Osteoblast (primary cell): ENCODE results near the gene CBLB. TPM values are rescaled to one million over a fixed set of nuclear protein-coding genes. Genes with fewer than 3 reads are reported as not detected.

Source experiments
- DNase-seq: peaks from one replicate; pipeline ENCODE4 v3.0.0; 2011; ENCODE audit warnings: low spot score, mixed read lengths; ENCODE audit not compliant: insufficient read length; ENCODE audit errors: missing footprints
- H2AFZ ChIP-seq: 2 replicates; pipeline ENCODE4 v1.6.0; 2011; ENCODE audit warnings: mild to moderate bottlenecking, low read length
- H3K27ac ChIP-seq: 2 replicates; pipeline ENCODE4 v1.5.1; 2011; ENCODE audit warnings: mild to moderate bottlenecking, low read depth, low read length, moderate library complexity
- H3K27me3 ChIP-seq: 2 replicates; pipeline ENCODE4 v1.6.0; 2012; ENCODE audit warnings: mild to moderate bottlenecking, control low read depth, inconsistent platforms, low read length, moderate library complexity; ENCODE audit not compliant: insufficient read depth
- H3K36me3 ChIP-seq: 2 replicates; pipeline ENCODE4 v1.5.1; 2011; ENCODE audit warnings: mild to moderate bottlenecking, low read length, control low read depth, moderate library complexity; ENCODE audit not compliant: insufficient read depth
- H3K4me1 ChIP-seq: 2 replicates; pipeline ENCODE4 v1.5.1; 2011; ENCODE audit warnings: mild to moderate bottlenecking, low read length, control low read depth, moderate library complexity; ENCODE audit not compliant: insufficient read depth
- H3K4me2 ChIP-seq: 2 replicates; pipeline ENCODE4 v1.6.0; 2011; ENCODE audit warnings: mild to moderate bottlenecking, low read length; ENCODE audit not compliant: insufficient read depth
- H3K4me3 ChIP-seq: fragments of 200-600 bp; sonication (generic); 3 replicates; pipeline ENCODE4 v1.5.1; 2012; ENCODE audit warnings: mild to moderate bottlenecking, low read length, inconsistent platforms; ENCODE audit not compliant: insufficient read depth
- H3K79me2 ChIP-seq: 2 replicates; pipeline ENCODE4 v1.6.0; 2012; ENCODE audit warnings: mild to moderate bottlenecking, low read length, control low read depth, inconsistent platforms; ENCODE audit not compliant: insufficient read depth
- H3K9me3 ChIP-seq: 2 replicates; pipeline ENCODE4 v1.5.1; 2011; ENCODE audit warnings: low read depth, low read length, control low read depth
- H4K20me1 ChIP-seq: 2 replicates; pipeline ENCODE4 v1.6.0; 2012; ENCODE audit warnings: mild to moderate bottlenecking, low read length, control low read depth; ENCODE audit not compliant: insufficient read depth
- CTCF ChIP-seq: IDR thresholded peaks from 2 replicates; pipeline ENCODE4 v1.5.1; 2011; ENCODE audit warnings: mild to moderate bottlenecking, low read depth, low read length, moderate library complexity; ENCODE audit errors: extremely low read depth
- total RNA-seq: library from RNA; depleted of rRNA; stranded (reverse); fragments of >200 nt; gene quantifications from 2 replicates; pipeline ENCODE4 v1.2.3, GENCODE V29; 2012

CBLB gene
- total RNA-seq, 1 donor = 128 TPM

GRCh38 chr3:105912891-105913290 is 44.1 kb upstream of the CBLB start:
- no peaks in the 10 kb centered on the region for H3K27me3 ChIP-seq
- no peak for DNase-seq
- no peak for TF ChIP-seq CTCF
- no peaks in the 10 kb centered on the region for H3K9me3 ChIP-seq
- no peak overlapping the region for H2AFZ ChIP-seq
- no peaks in the 10 kb centered on the region for H3K79me2 ChIP-seq
- no peak overlapping the region for H3K4me3 ChIP-seq
- H3K27ac ChIP-seq = no peak overlapping the region
- no peaks in the 10 kb centered on the region for H3K36me3 ChIP-seq
- no peaks in the 10 kb centered on the region for H4K20me1 ChIP-seq
- no peak overlapping the region for H3K4me2 ChIP-seq
- peaks cover under 1% of the 10 kb centered on the region for H3K4me1 ChIP-seq

GRCh38 chr3:105911496-105911895 is 42.7 kb upstream of the CBLB start:
- no peak for TF ChIP-seq CTCF
- H3K9me3 ChIP-seq = no peaks in the 10 kb centered on the region
- H3K4me2 ChIP-seq = no peak overlapping the region
- H3K27ac ChIP-seq = no peak overlapping the region
- H3K36me3 ChIP-seq = no peaks in the 10 kb centered on the region
- DNase-seq = no peak
- H2AFZ ChIP-seq = no peak overlapping the region
- H3K27me3 ChIP-seq = no peaks in the 10 kb centered on the region
- H3K4me1 ChIP-seq = peaks cover 12% of the 10 kb centered on the region
- H3K4me3 ChIP-seq = no peak overlapping the region
- H4K20me1 ChIP-seq = no peaks in the 10 kb centered on the region
- H3K79me2 ChIP-seq = no peaks in the 10 kb centered on the region

- Histone ChIP-seq H3K4me1 (peaks cover 33% of the 10 kb centered on the region), H3K36me3 (no peaks in the 10 kb centered on the region), H3K4me2 (peak overlapping the region; percentile 8), H3K9me3 (no peaks in the 10 kb centered on the region), H3K27me3 (no peaks in the 10 kb centered on the region), H3K79me2 (no peaks in the 10 kb centered on the region), H4K20me1 (no peaks in the 10 kb centered on the region), H2AFZ (peak overlapping the region; percentile 52), H3K4me3 (no peak overlapping the region), H3K27ac (peak overlapping the region; percentile 99)
- no peak for TF ChIP-seq CTCF
- no peak for DNase-seq
Measured at GRCh38 chr3:105907777-105908176, 39.0 kb upstream of the CBLB start.

- Histone ChIP-seq H3K4me1 (peaks cover 33% of the 10 kb centered on the region), H2AFZ (no peak overlapping the region), H3K79me2 (no peaks in the 10 kb centered on the region), H3K27ac (peak overlapping the region; percentile 99), H3K4me3 (no peak overlapping the region), H3K36me3 (no peaks in the 10 kb centered on the region), H3K27me3 (no peaks in the 10 kb centered on the region), H3K9me3 (no peaks in the 10 kb centered on the region), H3K4me2 (no peak overlapping the region), H4K20me1 (no peaks in the 10 kb centered on the region)
- TF ChIP-seq CTCF = no peak
- DNase-seq = no peak
Measured at GRCh38 chr3:105906836-105907235, 38.0 kb upstream of the CBLB start.
